NT2/D1 (cell line): ENCODE data around the gene RGPD3.

ENCODE experiments used
- DNase-seq: peaks from one replicate; pipeline ENCODE4 v3.0.0-alpha.2; 2011; ENCODE audit warnings: low read depth, low spot score
- H3K27me3 ChIP-seq: 2 replicates; pipeline ENCODE4 v1.6.0; 2011; ENCODE audit warnings: mild to moderate bottlenecking; ENCODE audit not compliant: insufficient read length, insufficient read depth
- H3K36me3 ChIP-seq: 2 replicates; pipeline ENCODE4 v1.6.1; 2011; ENCODE audit warnings: mild to moderate bottlenecking, low read length, mixed read lengths; ENCODE audit not compliant: insufficient read depth, insufficient read length
- H3K4me1 ChIP-seq: 2 replicates; pipeline ENCODE4 v1.5.1; 2011; ENCODE audit not compliant: insufficient read depth, insufficient read length
- H3K4me3 ChIP-seq: 2 replicates; pipeline ENCODE4 v1.5.1; 2011; ENCODE audit warnings: low read depth; ENCODE audit not compliant: insufficient read length
- H3K9ac ChIP-seq: 2 replicates; pipeline ENCODE4 v1.6.0; 2011; ENCODE audit warnings: low read depth; ENCODE audit not compliant: insufficient read length
- H3K9me3 ChIP-seq: 2 replicates; pipeline ENCODE4 v1.5.1; 2011; ENCODE audit warnings: mild to moderate bottlenecking, low read length; ENCODE audit not compliant: insufficient read depth
- SUZ12 ChIP-seq: IDR thresholded peaks from 2 replicates; pipeline ENCODE4 v1.6.1; 2011; ENCODE audit not compliant: insufficient read length, insufficient read depth; ENCODE audit errors: extremely low read depth
- YY1 ChIP-seq: IDR thresholded peaks from 2 replicates; pipeline ENCODE4 v1.6.1; 2011; ENCODE audit not compliant: insufficient read length, insufficient read depth
- ZNF274 ChIP-seq: IDR thresholded peaks from 2 replicates; pipeline ENCODE4 v1.6.1; 2011; ENCODE audit warnings: mild to moderate bottlenecking, low read depth, low read length

RGPD3 gene

DNA sequence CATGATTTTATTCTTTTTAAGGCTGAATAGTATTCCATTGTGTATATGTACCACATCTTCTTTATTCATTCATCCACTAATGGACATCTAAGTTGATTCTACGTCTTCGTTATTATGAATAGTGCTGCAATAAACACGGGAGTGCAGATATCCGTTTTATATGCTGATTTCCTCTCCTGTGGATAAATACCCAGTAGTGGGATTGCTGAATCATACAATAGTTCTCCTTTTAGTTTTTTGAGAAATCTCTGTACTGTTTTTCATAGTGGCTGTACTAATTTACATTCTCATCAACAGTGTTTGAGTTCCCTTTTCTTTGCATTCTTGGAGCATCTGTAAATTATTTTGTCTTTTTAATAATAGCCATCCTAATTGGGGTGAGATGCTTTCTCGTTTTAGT is 114.5 kb downstream of the RGPD3 start:
- Histone ChIP-seq H3K9me3 (no peaks in the 10 kb centered on the region), H3K27me3 (no peaks in the 10 kb centered on the region), H3K4me1 (no peaks in the 10 kb centered on the region), H3K36me3 (no peaks in the 10 kb centered on the region), H3K9ac (no peak overlapping the region), H3K4me3 (no peak overlapping the region)
- TF ChIP-seq ZNF274: no peak
- DNase-seq: no peak

DNA sequence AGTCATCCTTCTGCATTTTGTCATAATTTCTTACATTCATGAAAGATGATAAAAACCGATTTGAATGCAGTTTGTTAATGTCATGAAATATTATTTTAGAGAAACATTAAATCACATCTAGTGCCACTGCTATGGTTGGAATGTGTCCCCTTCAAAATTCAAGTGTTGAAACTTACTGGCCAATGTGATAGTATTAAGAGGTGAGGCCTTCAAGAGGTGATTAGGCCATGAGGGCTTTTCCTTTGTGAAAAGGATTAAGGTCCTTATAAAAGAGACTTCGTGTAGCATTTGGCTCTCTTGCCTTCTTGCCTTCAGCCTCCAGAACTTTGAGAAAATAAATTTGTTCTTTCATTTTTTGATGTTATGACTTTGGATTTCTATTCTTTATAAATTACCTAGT is 117.2 kb downstream of the RGPD3 start:
- H3K27me3 ChIP-seq: no peaks in the 10 kb centered on the region
- H3K9me3 ChIP-seq: no peaks in the 10 kb centered on the region
- H3K36me3 ChIP-seq: no peaks in the 10 kb centered on the region
- H3K9ac ChIP-seq: no peak overlapping the region
- H3K4me3 ChIP-seq: no peak overlapping the region
- TF ChIP-seq SUZ12 (no peak), YY1 (no peak), ZNF274 (no peak)
- DNase-seq: no peak
- no peaks in the 10 kb centered on the region for H3K4me1 ChIP-seq

DNA sequence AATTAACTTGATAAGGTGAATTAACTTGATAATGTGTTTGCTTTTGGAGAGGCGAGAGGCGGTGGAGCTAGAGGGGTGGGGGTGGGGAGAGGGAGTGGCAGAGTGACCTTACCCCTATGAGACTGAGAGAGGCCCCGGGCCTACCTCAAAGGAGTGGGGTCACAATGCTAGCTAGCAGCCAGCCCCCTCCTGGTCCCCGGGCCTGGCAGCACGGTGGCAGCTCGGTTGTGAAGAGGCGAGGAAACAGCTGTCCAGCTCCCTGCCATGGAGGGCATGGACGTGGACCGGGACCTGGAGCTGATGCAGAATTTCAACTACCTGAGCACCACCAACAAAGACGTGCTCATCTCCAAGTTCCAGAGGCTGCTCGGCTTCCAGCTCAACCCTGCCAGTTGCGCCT is 123.9 kb downstream of the RGPD3 start:
- Histone ChIP-seq H3K9me3 (no peaks in the 10 kb centered on the region), H3K36me3 (no peaks in the 10 kb centered on the region), H3K9ac (no peak overlapping the region), H3K4me3 (no peak overlapping the region), H3K4me1 (peaks cover 7% of the 10 kb centered on the region), H3K27me3 (no peaks in the 10 kb centered on the region)
- TF ChIP-seq ZNF274 (no peak), YY1 (no peak)
- DNase-seq: no peak

DNA sequence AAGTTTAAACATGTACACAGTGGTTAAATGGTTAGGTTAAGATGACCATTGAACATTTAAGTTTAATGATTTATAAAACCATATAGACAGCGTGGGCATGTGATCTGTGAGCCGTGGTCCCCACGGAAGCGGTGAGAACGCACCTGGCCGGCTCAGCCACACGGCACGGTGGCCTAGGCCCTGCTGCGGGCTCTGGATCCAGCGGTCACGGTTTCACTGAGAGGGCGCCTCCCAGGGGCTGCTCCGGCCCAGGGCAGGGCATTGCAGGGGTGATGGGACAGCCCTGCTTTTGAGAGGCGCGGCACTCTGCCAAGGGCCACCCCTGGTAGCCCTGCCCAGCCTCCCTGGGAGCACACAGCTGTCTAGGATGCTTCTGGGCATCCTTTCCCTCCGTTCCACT is 124.9 kb downstream of the RGPD3 start:
- Histone ChIP-seq H3K27me3 (no peaks in the 10 kb centered on the region), H3K9ac (no peak overlapping the region), H3K4me1 (peaks cover 7% of the 10 kb centered on the region), H3K9me3 (no peaks in the 10 kb centered on the region), H3K36me3 (no peaks in the 10 kb centered on the region), H3K4me3 (no peak overlapping the region)
- no peak for TF ChIP-seq ZNF274
- TF ChIP-seq YY1: no peak
- no peak for DNase-seq

DNA sequence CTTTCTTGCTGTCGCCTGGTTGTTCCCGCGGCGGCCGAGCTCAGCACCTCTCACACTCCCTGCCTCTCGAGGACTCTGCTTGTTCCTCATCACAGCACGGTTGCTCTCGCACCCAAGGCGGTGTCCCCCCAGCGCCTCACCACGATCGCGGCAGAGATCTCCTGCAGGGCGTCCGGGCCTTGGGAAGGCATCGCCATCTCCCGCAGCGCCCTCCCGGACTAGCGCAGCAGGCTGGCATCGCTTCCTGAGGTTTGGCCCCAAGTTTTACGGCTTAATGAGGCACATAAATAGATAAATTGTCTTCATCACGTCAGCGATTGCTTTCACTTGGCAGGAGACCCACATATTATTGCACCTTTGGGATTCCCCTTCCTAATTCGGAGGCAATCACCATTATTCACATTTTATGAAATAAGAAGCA is 125.4 kb downstream of the RGPD3 start:
- peaks cover 7% of the 10 kb centered on the region for H3K4me1 ChIP-seq
- no peak overlapping the region for H3K4me3 ChIP-seq
- DNase-seq: no peak
- H3K27me3 ChIP-seq: no peaks in the 10 kb centered on the region
- no peak overlapping the region for H3K9ac ChIP-seq
- no peaks in the 10 kb centered on the region for H3K9me3 ChIP-seq
- no peaks in the 10 kb centered on the region for H3K36me3 ChIP-seq
- no peak for TF ChIP-seq ZNF274
- TF ChIP-seq SUZ12: no peak
- no peak for TF ChIP-seq YY1

DNA sequence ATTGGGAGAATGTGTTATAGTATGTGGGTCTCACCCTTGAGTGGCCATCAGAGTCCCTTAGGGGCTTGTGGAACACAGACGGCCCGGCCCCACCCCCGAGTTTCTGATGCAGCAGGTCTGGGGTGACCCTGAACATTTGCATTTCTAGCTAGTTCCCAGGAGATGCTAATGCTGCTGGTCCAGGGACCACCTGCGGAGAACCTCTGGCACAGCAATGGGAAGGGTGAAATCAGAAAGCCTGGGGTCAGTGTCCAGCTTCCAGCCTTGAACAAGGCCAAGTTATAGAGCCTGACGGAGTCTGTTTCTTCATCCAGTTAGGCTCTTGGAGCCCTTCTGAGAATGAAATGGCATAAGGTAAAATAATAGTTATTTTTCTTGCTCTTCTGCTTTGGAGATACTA is 126.5 kb downstream of the RGPD3 start:
- no peak overlapping the region for H3K9ac ChIP-seq

More for the DNA sequence above, 126.5 kb downstream of the RGPD3 start:
- peaks cover 7% of the 10 kb centered on the region for H3K4me1 ChIP-seq
- H3K27me3 ChIP-seq: no peaks in the 10 kb centered on the region
- no peak for TF ChIP-seq ZNF274
- no peak for TF ChIP-seq YY1
- no peak for TF ChIP-seq SUZ12
- no peaks in the 10 kb centered on the region for H3K36me3 ChIP-seq
- H3K9me3 ChIP-seq: no peaks in the 10 kb centered on the region
- DNase-seq: no peak
- no peak overlapping the region for H3K4me3 ChIP-seq
